A549 treated with GW870086 at 1 μM for 4 hours (cell line): ENCODE results near the gene FN3KRP. TPM values are rescaled to one million over a fixed set of nuclear protein-coding genes. Genes with fewer than 3 reads are reported as not detected.

Experiments
- total RNA-seq: library from RNA; stranded (reverse); fragments of 200-300 nt; extraction: Qiagen RNA extraction; gene quantifications from 5 replicates; pipeline ENCODE4 v1.2.3, GENCODE V29; 2022; ENCODE audit warnings: low read depth

FN3KRP gene
- 68.2 to 71.2 TPM (median 69.6 TPM) in 5 replicates for total RNA-seq

GRCh38 chr17:82716203-82717010, at the start of gene FN3KRP:
Gene FN3KRP (plus strand): TSS chr17:82716706. CDS start chr17:82716756, 50 bp downstream.

GRCh38 chr17:82698065-82698973, 18.2 kb upstream of the FN3KRP start, which contains the start of gene RAB40B:
Gene RAB40B (minus strand): TSS chr17:82698698. CDS start chr17:82698596, 102 bp downstream.

GRCh38 chr17:82734987-82735866, 18.7 kb downstream of the FN3KRP start, which contains the start of gene FN3K:
Gene FN3K (plus strand): TSS chr17:82735615. CDS start chr17:82735637, 22 bp downstream.

GRCh38 chr17:82751571-82752370, 35.3 kb downstream of the FN3KRP start, which contains the start of gene TBCD:
Gene TBCD (plus strand): TSS chr17:82752065. CDS start chr17:82752194, 129 bp downstream.

Other genes with a start within 250 kb of the FN3KRP start
- gene FOXK2, start 197.0 kb upstream of the FN3KRP start, total RNA-seq = 48.3 to 61.1 TPM (median 53.7 TPM) in 5 replicates
- gene WDR45B, start 68.3 kb upstream of the FN3KRP start, total RNA-seq = 90.4 to 100 TPM (median 93.7 TPM) in 5 replicates
- 12.2 to 18.5 TPM (median 17.5 TPM) in 5 replicates for gene RAB40B, start 18.0 kb upstream of the FN3KRP start, total RNA-seq
- gene FN3K, start 18.9 kb downstream of the FN3KRP start, total RNA-seq = 8.2 to 9.1 TPM (median 8.9 TPM) in 5 replicates
- gene TBCD, start 35.4 kb downstream of the FN3KRP start, total RNA-seq = 61.6 to 87.2 TPM (median 75.6 TPM) in 5 replicates
- gene ZNF750, start 123.3 kb downstream of the FN3KRP start, total RNA-seq = not detected in 5 replicates